HEK293T (cell line): ENCODE data around the gene NFATC1.

ENCODE experiments used
- CTCF ChIA-PET: fragments of 350-600 bp; formaldehyde crosslinking; extraction: SDS; loops from one replicate; lab custom pipeline; 2021; ENCODE audit warnings: antibody characterized with exemption, inconsistent platforms; lab: Yijun Ruan, JAX
- POLR2A ChIA-PET: fragments of 350-600 bp; formaldehyde crosslinking; extraction: SDS; loops from one replicate; lab custom pipeline; 2020; ENCODE audit warnings: antibody characterized with exemption, inconsistent platforms; lab: Yijun Ruan, JAX
- DNase-seq: peaks from one replicate; pipeline ENCODE4 v3.0.0; 2012; ENCODE audit warnings: mixed read lengths; ENCODE audit errors: extremely low spot score
- ARNT ChIP-seq: fragments of 450-650 bp; IDR thresholded peaks from 2 replicates; pipeline ENCODE4 v1.6.1; 2017; ENCODE audit warnings: mild to moderate bottlenecking
- BHLHE40 ChIP-seq: fragments of 450-650 bp; IDR thresholded peaks from 2 replicates; pipeline ENCODE4 v1.6.1; 2016; ENCODE audit warnings: mild to moderate bottlenecking, moderate library complexity, borderline replicate concordance
- CTBP1 ChIP-seq: fragments of 450-650 bp; IDR thresholded peaks from 2 replicates; pipeline ENCODE4 v1.6.1; 2016; ENCODE audit warnings: borderline replicate concordance
- ELF4 ChIP-seq: fragments of 450-650 bp; IDR thresholded peaks from 2 replicates; pipeline ENCODE4 v1.6.1; 2017; ENCODE audit warnings: antibody characterized with exemption
- FOXA1 ChIP-seq: fragments of 450-650 bp; IDR thresholded peaks from 2 replicates; pipeline ENCODE4 v1.6.1; 2016; ENCODE audit warnings: mild to moderate bottlenecking
- FOXK2 ChIP-seq: fragments of 450-650 bp; IDR thresholded peaks from 2 replicates; pipeline ENCODE4 v1.6.1; 2016; ENCODE audit warnings: mild to moderate bottlenecking
- FOXM1 ChIP-seq: fragments of 450-650 bp; IDR thresholded peaks from 2 replicates; pipeline ENCODE4 v1.6.1; 2017; ENCODE audit warnings: mild to moderate bottlenecking, borderline replicate concordance
- HDGF ChIP-seq: fragments of 450-650 bp; IDR thresholded peaks from 2 replicates; pipeline ENCODE4 v1.6.1; 2017; ENCODE audit warnings: antibody characterized with exemption, borderline replicate concordance
- L3MBTL2 ChIP-seq: fragments of 450-650 bp; conservative IDR thresholded peaks from 2 replicates; pipeline ENCODE4 v1.6.1; 2016; ENCODE audit warnings: mild to moderate bottlenecking
- LEF1 ChIP-seq: fragments of 450-650 bp; IDR thresholded peaks from 2 replicates; pipeline ENCODE4 v1.6.1; 2017; ENCODE audit warnings: mild to moderate bottlenecking, borderline replicate concordance
- NFRKB ChIP-seq: fragments of 450-650 bp; IDR thresholded peaks from 2 replicates; pipeline ENCODE4 v1.6.1; 2016; ENCODE audit warnings: mild to moderate bottlenecking, moderate library complexity
- PKNOX1 ChIP-seq: fragments of 450-650 bp; IDR thresholded peaks from 2 replicates; pipeline ENCODE4 v1.6.1; 2016
- SP1 ChIP-seq: fragments of 450-650 bp; IDR thresholded peaks from 2 replicates; pipeline ENCODE4 v1.6.1; 2017
- SUZ12 ChIP-seq: fragments of 450-650 bp; IDR thresholded peaks from 2 replicates; pipeline ENCODE4 v1.6.1; 2016; ENCODE audit warnings: mild to moderate bottlenecking
- TARDBP ChIP-seq: fragments of 450-650 bp; IDR thresholded peaks from 2 replicates; pipeline ENCODE4 v1.6.1; 2016
- ZNF384 ChIP-seq: fragments of 450-650 bp; IDR thresholded peaks from 2 replicates; pipeline ENCODE4 v1.6.1; 2016

NFATC1 gene

DNA sequence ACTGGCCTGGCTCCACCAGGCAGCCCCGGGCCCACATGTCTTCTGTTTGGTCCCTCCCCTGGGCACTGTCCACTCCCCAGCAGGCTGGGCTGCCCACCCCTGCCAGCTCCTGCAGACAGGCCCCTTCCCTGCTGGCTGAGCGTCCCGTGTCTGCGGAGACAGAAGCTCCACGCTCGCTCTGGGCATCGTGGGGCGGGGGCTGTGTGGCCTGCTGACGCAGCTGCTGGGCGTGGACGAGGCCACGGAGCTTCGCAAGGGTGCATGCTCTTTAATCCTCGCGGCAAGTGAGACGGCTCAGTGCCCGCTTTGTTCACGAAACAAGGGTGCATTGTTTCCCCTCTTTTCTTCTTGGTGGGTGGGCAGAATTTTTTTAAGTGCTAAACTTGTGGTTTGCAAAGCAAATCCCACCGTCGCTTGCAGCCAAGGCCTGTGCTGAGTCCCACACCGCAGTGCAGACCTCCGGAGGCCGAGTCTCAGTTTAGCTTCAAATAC is 151.1 kb downstream of the NFATC1 start:
- CTCF ChIA-PET = interaction anchor here (0.6 kb wide), 1 partner anchor 54 kb away, joined by 3 read pairs; no protein-coding TSS in a partner anchor
- no peak for TF ChIP-seq ZNF384
- TF ChIP-seq LEF1 = no peak
- TF ChIP-seq SUZ12 = no peak
- no peak for TF ChIP-seq L3MBTL2
- TF ChIP-seq FOXA1 = no peak
- TF ChIP-seq CTBP1 = no peak
- no peak for TF ChIP-seq NFRKB
- no peak for TF ChIP-seq BHLHE40
- no peak for TF ChIP-seq FOXM1
- TF ChIP-seq PKNOX1 = no peak
- no peak for TF ChIP-seq HDGF
- no peak for TF ChIP-seq ARNT
- POLR2A ChIA-PET = no interaction called here
- no peak for DNase-seq

- POLR2A ChIA-PET = no interaction called here
- TF ChIP-seq TARDBP (no peak), BHLHE40 (no peak), FOXM1 (no peak), FOXA1 (no peak), ELF4 (no peak), ZNF384 (no peak), NFRKB (no peak), PKNOX1 (no peak), LEF1 (no peak), L3MBTL2 (no peak), CTBP1 (no peak), ARNT (no peak), SUZ12 (no peak), HDGF (no peak), FOXK2 (no peak), SP1 (no peak)
- no peak for DNase-seq
- CTCF ChIA-PET = no interaction called here
Observed at GRCh38 chr18:79547413-79548076, 151.8 kb downstream of the NFATC1 start.

GRCh38 chr18:79548077-79548450 is 152.3 kb downstream of the NFATC1 start:
- CTCF ChIA-PET = no interaction called here
- POLR2A ChIA-PET = no interaction called here

DNA sequence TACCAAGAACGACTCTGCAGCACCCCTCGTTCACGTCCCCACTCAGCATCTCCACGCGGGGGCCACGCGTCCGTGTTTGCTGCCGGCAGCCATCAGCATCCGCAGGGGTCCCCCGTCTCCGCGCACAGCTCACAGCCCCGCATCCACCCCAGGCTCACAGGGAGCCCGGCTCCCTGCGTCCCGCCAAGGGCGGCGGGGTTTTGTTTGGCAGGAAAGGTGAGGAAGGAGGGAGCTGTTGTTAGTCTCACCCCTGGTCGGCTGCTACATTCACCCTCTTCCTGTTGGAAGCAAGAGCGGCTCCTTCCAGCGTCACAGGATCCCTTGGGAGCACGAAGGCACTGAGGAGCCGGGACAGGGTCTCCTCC is 152.9 kb downstream of the NFATC1 start:
- CTCF ChIA-PET = no interaction called here

More at GRCh38 chr18:79548077-79548450, 152.3 kb downstream of the NFATC1 start:
- no peak for DNase-seq
- TF ChIP-seq L3MBTL2 (no peak), FOXK2 (no peak), FOXM1 (no peak), NFRKB (no peak), CTBP1 (no peak), TARDBP (no peak), ZNF384 (no peak)

GRCh38 chr18:79548986-79549637 is 153.4 kb downstream of the NFATC1 start:
- no peak for TF ChIP-seq SUZ12
- TF ChIP-seq NFRKB = no peak
- TF ChIP-seq HDGF = no peak
- no peak for TF ChIP-seq FOXM1
- no peak for TF ChIP-seq BHLHE40
- no peak for TF ChIP-seq PKNOX1
- TF ChIP-seq FOXA1 = no peak
- TF ChIP-seq CTBP1 = no peak
- no peak for TF ChIP-seq SP1
- no peak for TF ChIP-seq LEF1
- TF ChIP-seq TARDBP = no peak
- no peak for TF ChIP-seq ELF4
- TF ChIP-seq L3MBTL2 = no peak
- no peak for TF ChIP-seq ARNT
- TF ChIP-seq FOXK2 = no peak
- no peak for TF ChIP-seq ZNF384
- no peak for DNase-seq
- ChIA-PET CTCF (no interaction called here), POLR2A (no interaction called here)

More for the DNA sequence above, 152.9 kb downstream of the NFATC1 start:
- POLR2A ChIA-PET = no interaction called here
- no peak for DNase-seq
- TF ChIP-seq ARNT = no peak
- TF ChIP-seq BHLHE40 = no peak
- TF ChIP-seq PKNOX1 = no peak
- no peak for TF ChIP-seq FOXK2
- no peak for TF ChIP-seq L3MBTL2
- no peak for TF ChIP-seq ZNF384
- no peak for TF ChIP-seq LEF1
- no peak for TF ChIP-seq SUZ12
